ENCODE measurements around the gene ACBD4.

- no peak for TF ChIP-seq CTCF (conservative IDR thresholded peaks at IDR 0.05; ENCODE audit: low read length)
- TF ChIP-seq EZH2phosphoT487 (IDR thresholded peaks at IDR 0.05; ENCODE audit: borderline replicate concordance, low read depth, low read length): no peak
Measured at GRCh38 chr17:45115015-45115625, 20.4 kb upstream of the ACBD4 start.

Data from OCI-LY7 (cell line).